HG02759 (cell line): ENCODE results near the gene TOPBP1.
"Not testable (repeated sequence)": the region's sequence is repeated elsewhere in the genome, so short reads cannot be mapped to it uniquely, and the experiment has no call there.

Experiments
- ATAC-seq: cut with Tn5 transposase; IDR thresholded peaks from one replicate; pipeline ENCODE4 v1.9.1; 2021; ENCODE audit warnings: mild to moderate bottlenecking, moderate library complexity; ENCODE audit not compliant: unreplicated experiment

The TOPBP1 gene

DNA sequence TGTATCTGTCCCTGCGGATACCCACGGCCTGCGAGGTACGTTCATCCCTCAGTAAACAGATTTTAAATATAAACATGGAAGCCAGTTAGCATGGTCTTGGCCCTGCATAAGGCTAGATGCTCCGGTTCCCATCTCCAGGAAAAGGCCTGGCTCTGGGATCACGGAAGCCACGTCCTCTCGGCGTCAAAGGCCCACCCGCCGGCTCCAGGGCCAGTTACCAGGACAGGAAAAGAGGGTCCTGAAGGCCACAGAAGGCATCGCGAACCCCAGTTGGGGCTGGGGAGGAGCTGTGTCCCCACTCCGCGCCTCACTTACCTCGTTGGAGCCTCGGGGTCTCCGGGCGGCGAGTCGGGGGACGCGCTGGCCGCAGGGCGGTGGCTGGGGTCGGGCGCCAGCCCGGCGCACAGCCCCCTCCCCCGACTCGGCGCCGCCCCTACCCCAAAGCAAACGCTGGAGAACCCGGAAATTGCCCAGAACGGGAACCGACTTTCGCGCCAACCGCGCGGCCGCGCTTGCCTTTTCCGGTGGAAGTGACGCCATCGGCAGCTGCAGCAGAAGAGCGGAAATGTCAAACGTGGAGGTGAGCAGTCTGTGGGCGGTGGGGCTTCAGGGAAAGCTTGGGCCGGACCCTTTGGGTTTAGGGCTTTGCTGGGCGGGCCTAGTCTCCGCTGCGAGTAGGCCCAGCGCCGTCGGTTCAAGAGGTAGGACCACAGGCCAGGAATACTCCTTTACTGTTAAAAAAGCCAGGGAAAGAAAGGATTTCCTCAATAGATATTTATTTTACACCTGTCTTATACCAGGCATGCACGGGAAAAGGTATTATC, at the start of gene TOPBP1:
Gene TOPBP1 (minus strand): TSS at position 488 of the 824 bp plus-strand sequence. CDS start 814 bp downstream, outside the sequence.
- ATAC-seq: peak; percentile 92

DNA sequence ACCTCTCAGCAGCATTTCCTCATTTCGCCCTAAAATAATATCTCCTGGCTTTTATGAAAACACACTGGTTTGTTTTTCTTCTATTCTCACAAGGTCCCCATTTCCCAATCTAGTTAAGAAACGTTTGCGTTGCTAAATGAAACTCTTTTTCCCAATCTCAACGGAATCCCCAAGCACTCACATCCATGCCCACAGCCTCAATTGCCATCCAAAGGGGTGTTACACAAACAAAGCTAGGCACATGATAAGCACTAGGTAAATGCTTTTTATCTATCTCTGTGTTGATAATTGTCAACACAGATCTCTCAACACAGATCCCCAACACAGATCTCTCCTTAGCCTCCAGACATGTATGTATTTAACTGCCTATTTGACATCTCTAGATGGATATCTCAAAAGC, 49.3 kb upstream of the TOPBP1 start:
- no peak for ATAC-seq

DNA sequence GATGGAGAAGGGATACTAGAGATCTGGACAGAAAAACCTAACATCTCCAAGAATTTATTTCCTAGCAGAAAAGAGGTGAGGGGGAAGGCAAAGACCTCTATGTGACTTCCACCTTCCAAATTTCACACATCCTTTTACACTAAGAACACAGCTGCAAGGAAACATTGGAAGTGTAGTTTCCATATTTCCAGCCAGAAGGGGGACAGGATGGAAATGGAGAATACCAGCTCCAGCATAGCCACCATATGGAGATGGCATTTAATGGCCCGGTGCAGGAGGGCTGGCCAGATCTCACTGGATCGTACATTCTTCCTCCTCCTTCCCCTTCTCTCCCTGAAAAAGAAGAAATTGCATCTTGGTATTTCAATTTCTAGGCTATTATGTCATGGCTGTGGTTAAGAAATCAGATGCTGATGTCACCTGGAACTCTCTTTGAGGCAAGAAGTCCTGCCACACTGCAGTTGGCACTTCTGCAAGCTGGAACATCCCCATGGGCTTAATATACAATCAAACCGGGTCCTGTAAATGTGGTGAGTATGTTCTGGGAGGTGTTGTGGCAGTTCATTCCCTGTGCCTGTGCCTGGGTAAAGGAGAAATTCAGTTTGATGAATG, 47.5 kb upstream of the TOPBP1 start:
- ATAC-seq: no peak

DNA sequence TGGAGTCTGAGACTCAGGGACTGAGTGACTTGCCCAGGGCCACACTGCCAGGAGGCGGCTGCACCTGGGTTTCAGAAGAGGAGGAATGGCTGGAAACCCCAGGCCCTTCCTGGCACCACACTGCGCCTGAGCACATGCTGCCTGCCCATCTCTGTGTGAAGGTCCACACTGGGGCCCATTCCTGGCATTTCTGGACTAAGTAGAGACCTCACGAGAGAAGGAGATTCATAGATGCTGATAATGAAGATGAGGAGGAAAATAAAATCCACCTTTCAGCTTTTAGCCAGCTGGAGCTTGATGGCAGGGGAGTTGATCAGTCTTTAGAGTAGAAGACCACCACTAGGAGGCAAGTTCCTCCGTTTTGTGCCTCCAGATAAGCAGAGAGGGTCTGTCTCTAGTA, 44.3 kb upstream of the TOPBP1 start:
- ATAC-seq: no peak

DNA sequence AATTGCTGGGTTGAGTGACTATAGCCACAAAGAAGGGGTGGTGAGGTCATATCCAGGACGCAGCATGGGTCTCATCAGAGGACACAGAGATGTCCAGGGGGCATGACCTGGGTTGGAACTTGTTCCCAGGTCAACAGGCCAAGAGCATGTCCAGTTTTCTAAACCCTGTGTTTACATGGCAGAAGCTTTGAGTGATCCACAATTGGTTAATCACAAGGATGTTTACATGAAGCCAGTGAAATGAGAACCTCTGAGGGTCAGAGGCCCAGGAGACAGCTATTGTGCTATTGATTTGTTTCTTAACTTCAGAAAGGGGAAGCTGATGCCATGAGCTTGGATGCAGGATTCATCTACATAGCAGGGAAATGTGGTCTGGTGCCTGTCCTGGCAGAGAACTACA, 42.2 kb upstream of the TOPBP1 start:
- ATAC-seq: no peak

DNA sequence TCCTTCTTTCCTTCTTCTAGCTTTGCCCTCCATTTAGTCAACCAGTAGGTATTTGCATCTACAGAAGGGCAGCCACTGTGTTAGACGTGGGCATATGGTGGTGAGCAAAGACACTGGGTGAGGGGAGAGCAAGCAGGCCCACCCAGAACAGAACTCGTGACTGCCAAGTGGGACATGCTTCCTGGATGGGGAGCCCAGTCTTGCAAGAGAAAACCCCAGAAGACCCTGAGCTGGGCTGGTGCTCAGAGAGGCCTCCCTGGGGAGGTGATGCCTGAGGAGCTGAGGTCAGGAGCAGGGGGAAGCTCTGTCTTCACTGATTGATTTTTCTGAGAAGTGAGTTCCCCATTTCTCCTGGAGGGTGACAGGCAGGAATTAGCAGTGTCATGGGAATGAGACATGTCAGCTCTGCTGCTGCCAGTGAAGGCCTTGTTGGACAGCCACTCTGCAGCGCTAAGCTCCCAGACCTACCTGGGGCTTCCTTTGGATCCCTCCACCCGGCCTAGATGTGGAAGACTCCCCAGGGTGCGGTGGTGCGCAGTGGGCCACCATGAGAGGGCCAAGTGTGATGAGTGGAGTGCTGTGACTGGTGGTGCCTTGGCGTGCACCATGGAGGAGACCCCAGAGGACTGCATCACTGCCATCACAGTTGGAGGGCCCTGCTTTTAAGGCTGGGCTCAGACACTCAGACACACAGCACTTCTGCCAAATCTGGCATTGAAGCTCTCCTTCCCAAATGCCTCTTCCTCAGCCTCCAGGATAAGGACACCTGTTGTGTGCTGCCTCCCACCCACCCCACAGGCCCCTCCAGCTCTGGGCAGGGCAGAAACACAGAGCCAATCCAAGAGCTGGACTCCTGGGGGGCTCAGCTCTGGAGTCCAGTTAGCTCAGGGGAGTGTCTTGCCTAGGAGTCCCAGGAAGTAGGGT, 40.0 kb upstream of the TOPBP1 start:
- ATAC-seq: no peak

DNA sequence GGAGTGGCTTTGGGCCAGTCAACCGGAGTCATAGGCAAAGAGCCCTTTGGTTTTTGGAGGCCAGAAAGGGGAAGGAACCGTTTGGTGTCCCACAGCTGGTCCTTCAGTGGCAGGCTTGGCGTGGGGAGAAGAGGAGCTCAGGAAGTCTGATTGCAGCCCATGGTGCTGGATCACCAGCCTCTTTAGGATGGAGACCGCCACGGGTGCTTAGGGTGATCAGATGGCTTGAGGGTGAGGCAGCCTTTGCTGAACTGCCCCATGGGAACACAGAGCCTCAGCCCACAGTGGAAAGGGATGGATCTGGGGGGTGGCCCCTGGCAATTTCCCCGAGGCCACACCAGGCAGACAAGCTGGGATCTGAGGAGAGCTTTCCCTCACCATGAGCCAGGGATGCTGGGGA, 38.6 kb upstream of the TOPBP1 start:
- no peak for ATAC-seq

DNA sequence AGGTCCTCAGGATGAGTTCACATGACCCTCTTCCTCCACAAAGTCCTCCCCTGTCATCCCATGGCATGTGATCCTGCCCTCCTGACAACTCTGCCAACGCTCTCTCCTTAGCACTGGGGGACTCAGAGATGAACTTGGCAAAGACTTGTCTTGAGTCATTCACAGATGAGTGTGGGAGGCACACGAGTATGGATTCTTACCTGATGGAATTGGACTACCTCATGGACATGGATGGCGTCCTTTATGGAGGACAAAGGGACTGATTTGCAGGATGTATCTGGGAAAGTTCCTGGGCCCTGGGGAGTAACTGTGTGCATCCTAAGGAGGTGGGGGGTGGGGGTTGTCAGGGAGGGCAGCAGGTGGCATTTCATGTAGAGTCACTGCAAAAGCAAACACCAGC, 38.2 kb upstream of the TOPBP1 start:
- no peak for ATAC-seq

DNA sequence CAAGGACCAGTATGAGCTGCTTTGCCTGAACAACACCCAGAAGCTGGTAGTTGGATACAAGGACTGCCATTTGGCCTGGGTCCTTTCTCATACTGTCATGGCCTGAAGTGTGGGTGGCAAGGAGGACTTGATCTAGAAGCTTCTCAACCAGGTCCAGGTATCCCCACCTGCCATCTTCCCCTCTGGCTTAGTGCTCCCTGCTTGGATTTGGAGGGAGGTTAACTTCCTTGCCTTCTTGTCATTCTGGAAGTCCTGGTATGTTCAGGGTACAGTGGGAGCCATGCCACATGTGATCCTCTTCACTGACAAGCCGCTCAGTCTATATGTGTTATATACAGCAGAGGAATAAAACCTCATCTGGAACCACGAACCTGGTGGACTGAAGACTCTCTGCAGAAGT, 37.7 kb upstream of the TOPBP1 start:
- no peak for ATAC-seq

DNA sequence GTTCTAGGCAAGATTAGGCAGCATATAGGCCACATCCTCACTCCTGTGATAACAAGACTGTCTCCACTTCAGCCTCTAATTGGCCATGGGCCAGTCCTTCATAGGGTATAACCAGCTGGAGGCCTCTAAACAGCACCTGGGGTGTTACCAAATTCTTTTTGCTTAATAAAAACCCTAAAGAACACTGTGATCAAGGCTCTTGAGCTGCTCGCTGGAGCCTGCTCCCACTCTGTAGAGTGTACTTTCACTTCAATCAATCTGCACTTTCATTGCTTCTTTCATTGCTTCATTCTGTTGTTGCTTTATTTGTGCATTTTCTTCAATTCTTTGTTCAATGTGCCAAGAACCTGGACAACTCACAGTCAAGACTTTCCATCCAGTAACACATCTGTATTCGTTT, 36.2 kb upstream of the TOPBP1 start:
- ATAC-seq: no peak

DNA sequence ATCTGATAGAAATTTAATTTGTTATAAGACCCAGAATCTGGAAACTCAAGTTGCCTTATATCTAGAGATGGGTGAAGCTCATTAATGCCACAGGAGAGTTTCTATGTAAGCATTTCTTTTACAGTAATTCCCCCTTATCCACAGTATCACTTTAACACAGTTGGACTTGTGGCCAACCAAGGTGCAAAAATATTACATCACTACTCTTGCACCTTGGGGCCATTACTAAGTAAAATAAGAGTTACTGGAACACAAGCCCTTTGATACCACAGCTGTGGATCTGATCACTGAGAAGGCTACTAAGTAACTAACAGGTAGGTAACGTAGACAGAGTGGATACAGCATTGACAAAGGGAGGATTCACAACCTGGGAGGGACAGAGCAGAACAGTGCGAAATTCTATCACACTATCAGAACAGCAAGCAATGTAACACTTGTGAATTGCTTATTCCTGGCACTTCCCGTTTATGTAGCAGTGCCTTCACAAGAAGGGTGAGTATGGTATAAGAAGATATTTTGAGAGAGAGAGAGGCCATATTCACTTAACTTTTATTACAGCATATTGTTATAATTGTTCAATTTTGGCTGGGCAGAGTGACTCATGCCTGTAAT, 33.9 kb upstream of the TOPBP1 start:
- no peak for ATAC-seq

DNA sequence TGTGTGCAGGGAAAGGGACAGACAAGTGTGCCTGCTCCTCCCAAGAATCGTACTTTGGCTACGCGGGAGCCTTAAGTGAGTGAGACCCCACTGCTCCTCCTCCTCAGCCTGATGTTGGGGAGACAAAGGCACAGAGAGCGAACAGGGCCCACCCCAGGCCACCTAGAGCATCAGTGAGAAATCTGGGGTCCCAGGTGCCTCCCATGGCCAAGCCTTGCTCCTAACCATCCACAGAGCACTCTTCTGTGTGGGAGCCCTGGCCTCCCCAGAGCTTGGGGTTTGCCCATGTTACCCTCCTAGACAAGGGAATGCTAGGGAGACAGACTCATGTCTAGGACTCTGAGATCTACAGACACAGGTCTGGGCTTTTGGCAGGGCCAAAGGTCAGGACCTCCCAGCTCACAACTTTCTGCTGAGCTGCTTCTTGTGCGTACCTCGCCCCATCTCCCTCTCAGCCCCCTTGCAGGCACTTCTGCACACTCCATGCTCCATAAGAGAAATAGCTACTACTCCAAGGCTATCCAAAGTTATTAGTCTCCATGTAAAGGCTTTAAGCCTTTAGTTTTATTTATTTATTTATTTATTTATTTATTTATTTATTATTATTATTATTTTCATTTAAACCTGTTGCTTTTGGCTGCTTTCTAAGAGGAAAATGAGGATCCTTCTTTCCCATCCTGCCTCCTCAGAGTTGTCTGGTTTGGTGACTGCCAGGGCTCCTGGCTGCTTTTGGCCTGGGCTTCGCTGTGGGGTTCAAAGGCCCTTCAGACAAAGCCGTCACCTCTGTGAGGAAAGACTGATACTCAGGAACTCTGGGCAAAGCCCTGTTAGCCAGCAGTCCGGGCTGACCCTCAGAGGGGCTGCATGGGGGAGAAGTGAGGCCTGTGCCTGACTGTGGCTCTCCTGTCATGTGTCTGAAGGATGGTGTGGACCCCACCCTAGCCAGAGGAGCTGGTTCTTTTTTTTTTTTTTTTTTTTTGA, 32.8 kb upstream of the TOPBP1 start:
- ATAC-seq: no peak

DNA sequence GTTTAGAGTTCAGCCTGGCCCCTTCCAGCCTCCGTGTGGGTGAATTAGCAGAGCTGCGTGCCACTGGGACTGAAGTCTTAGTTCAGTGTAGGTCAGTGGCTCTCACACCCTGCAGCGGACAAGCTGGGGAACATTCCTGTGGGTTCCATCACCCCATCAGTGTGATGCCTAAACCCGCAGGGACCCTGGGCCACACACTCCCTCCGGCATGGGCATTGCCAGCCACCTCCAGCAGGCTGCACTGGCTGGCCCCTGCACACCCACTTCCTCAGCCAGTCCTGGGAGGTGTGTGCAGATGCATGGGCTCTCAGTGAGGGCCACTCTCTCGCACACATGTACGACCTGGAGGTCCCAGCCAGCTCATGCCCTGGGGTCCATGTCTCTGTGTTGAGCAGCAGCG, 32.1 kb upstream of the TOPBP1 start:
- ATAC-seq: no peak

DNA sequence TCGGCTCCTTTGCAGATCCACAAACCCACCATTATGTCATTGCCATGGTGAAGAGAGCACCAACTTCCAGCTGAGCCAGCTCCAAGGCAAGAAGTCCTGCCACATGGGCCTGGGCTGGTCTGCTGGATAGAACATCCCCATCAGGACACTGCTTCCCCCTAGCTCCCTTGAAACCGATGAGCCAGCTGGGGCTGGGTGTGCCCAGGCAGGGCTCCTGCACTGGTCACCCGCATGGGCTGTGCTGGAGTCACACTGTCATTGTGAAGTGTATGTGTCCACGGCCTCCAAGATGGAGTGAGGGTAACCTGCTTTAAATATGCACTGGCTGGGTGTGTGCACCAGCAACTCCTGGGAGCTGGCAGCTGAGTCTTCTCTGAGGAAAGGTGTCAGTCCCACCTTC, 31.0 kb upstream of the TOPBP1 start:
- ATAC-seq: no peak

DNA sequence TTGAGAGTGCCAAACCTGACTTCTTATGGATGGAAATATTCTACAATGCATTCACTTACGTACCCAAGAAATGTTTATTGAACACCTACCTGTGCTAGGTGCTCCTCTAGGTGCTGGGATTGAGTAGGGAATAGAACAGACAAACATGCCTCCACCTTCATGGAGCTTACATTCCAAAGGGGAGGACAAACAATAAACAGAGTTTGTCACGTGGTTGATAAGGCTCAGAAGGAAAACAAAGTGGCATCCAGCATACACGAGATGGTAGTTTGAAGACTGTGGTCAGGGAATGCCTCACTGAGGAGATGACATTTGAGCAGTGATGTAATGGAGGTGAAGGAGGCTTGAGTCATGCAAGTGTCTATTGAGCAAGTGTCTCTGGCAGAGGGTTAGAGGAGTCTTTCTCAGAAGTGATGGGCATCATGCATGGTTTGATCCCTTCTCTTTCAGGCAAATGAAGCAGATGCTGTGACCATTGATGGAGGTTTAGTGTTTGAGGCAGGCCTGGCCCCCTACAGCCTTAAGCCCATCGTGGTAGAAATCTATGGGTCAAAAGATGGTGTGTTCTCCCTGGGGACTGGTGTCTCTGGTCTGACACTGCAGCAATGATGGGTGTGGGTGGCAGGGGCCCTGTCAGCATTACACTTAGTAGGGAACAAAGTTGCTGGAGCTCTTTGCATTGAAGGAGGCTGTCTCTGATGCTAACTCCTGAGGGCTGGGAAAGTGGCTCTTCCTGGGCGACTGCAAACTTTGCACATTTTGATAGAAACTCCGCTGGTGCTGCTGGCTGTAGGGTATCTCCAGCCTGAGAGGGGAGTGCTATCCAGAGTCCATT, 29.7 kb upstream of the TOPBP1 start:
- ATAC-seq: no peak

DNA sequence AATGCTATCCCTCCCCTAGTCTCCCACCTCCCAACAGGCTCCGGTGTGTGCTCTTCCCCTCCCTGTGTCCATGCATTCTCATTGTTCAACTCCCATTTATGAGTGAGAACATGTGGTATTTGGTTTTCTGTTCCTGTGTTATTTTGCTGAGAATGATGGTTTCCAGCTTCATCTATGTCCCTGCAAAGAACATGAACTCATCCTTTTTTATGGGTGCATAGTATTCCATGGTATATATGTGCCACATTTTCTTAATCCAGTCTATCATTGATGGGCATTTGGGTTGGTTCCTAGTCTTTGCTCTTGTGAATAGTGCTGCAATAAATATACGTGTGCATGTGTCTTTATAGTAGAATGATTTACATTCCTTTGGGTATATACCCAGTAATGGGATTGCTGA, 16.3 kb upstream of the TOPBP1 start:
- not testable (repeated sequence) for ATAC-seq

DNA sequence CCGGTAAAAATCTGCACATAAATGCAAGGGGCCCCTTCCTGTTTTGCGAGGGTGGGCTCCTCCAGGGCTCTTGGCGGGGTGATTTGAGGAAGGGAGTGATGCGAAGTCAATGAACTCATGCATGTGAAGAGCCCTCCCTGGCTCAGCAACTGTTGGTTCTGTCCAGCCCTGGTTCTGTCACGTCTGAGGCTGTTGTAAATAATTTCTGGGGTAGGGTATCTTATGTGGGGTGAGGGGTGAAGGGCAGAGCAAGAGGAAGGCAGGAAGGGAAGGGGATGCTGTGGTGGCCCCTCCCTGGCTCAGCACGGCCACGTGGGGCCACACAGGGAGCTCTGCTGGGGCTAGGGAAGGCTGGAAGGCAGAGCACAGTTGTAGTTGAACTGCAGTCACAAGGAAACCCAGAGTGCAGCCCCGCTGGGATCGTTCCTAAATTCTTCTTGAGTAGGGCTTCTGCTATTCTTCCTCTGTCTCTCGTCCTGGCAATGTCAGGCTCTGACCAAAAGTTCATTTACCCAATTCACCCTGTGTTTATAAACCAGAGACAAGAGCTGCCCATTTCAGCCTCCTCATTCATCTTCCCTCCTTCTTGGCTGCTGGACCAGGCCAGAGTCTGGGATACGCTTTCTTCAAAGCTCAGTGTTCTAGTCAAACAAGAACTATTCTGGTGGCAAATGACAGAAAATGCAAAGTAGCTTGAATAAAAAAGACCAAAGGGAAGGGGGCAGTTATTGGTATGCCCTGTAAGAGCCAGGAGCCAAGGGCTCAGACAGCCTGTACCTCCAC, 14.8 kb upstream of the TOPBP1 start:
- no peak for ATAC-seq

DNA sequence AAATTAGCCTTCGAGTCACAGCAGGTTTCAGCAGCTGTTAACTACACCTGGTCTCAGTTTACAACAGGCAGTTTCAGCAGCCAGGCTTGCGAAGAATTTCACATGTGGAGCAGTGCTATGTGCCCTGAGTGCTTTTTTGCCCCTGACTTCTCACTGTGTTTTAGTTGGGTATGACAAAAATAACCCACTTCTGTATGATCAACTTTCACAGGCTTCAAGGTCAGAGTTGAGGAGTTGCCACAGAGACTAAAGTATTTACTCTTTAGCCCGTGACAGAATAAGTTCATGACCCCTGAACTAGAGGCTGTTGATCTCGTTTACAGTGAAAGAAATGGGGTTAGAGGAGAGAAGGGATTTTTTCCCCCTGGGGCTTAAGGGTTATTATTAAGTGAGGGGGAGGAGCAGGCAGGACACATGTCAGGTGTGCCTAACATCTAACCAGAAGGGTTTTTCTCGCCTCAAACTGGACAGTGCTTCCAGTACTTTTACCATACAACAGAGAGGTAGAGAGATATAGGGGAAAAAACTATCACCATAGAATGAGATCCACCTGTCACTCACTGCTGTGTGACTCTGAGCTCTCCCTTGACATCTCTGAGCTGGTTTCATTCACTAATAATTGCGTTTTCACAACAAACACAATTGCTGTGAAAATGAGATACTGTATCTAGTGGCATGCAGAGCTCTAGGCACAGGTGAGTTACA, 14.0 kb upstream of the TOPBP1 start:
- ATAC-seq: peak; percentile 83
